ENCODE measurements around the gene NDUFA13.

The NDUFA13 gene

DNA sequence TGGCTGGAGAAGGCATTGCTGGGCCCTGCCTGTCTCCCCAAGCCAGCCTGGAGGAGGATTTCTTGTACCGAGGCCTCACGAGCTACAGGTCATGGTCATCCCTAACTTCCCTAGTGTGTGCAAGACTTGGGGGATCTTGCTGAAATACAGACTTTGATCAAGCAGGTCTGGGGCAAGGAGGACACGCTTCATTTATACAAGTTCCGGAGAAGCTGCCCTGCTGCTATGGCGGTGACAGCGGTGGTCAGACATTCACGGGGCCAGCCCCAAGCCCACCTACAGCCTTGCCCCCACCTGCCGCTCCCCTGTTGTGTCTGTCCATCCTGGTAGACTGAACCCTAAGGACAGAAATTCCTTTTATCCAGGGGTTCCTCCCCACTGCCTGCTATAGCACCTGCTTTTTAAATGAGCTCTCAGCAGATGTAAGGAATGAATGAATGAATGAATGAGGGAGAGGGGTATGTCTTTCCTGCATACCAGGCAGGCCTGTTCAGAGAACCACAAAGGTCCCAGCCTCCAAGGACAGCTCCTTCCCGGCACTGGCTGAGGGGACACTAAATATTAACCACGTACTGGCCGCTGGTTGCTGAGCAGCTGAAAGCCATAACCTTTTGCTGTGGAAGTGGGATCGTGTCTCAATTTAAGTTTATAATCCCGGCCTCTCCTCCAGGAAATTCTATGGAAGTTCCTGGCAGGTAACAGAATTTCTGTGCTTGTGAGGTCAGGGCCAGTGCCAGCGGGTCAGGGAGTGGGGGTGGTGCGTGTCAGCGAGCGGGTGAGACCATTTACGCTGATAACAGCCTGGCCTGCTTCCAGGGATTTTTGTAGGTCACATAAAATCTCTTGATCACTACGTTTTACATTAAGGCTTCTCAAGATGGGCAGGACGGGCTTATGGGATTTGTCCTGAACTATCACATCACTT is 27.8 kb upstream of the NDUFA13 start:
- TF ChIP-seq Cebpa-rat (IDR thresholded peaks at IDR 0.05), result no peak
- Histone ChIP-seq H4K20me1 (peaks cover 70 to 100% (median 92%) of the 10 kb centered on the region in 11 experiments; a peak in 21 of 22 replicates), H3K4me1 (peaks cover 65 to 79% (median 74%) of the 10 kb centered on the region in 10 experiments), H3K36me3 (peaks cover 37 to 62% (median 51%) of the 10 kb centered on the region in 11 experiments), H3K9ac (peak overlapping the region; percentile 56 to 75 (median 67); a peak in 21 of 22 replicates), H3K4me2 (peak overlapping the region; percentile 68 to 93 (median 79)), H3K27ac (peak overlapping the region; percentile 63 to 89 (median 81); a peak in 21 of 22 replicates), H3K27me3 (no peaks in the 10 kb centered on the region), H3K4me3 (no peak overlapping the region; a peak in 1 of 20 replicates), H3K9me3 (replicated peaks in 1 of 11) (no peaks in the 10 kb centered on the region)

DNA sequence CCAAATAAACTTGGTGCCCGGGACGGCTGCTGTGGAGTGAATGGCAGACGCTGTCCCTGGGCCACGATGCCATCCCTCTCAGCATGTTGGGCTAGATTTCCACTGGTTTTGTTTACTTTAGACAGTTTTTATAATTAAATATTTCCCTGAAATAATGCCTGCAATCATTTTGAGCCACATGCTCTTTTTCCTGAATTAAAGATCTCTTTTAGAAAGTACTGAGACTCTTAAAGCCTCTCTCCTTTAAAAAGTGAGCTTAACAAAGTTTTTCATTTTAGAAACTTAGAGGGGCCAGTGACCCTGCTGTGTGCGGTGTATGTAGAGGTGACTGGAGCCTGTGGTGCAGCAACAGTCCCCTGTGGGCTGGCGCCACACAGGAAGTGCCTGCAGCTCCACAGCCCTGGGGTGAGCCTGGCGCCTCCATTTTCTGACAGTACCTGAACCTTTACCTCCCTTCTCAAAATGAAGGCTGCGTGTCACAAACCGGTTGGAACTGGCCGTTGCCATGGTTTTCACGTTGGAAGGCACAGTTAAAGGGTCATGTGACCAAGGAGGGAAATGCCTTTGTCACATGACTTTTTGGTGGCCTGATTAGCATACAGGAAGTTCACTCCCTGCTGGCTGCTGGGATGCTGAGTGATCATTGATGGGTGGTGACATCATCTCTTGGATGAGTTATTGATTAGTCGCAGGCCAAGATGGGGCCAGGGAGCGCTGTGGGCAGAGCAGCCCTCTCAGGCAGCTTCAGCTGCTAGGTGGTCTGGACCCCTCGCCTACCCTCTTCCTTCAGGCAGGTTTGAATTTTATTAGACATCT is 26.9 kb upstream of the NDUFA13 start:
- no peaks in the 10 kb centered on the region for H3K27me3 ChIP-seq
- H4K20me1 ChIP-seq, result peaks cover 73 to 98% (median 91%) of the 10 kb centered on the region in 11 experiments; a peak in 21 of 22 replicates
- peak overlapping the region; percentile 63 to 89 (median 81) for H3K27ac ChIP-seq
- no peak for TF ChIP-seq Cebpa-rat (IDR thresholded peaks at IDR 0.05)
- peak overlapping the region; percentile 68 to 93 (median 79) for H3K4me2 ChIP-seq
- peak overlapping the region; percentile 56 to 75 (median 67) for H3K9ac ChIP-seq
- no peak overlapping the region; a peak in 1 of 20 replicates for H3K4me3 ChIP-seq
- peaks cover 41 to 60% (median 50%) of the 10 kb centered on the region in 11 experiments for H3K36me3 ChIP-seq
- peaks cover 61 to 73% (median 70%) of the 10 kb centered on the region in 10 experiments for H3K4me1 ChIP-seq
- H3K9me3 ChIP-seq (replicated peaks in 1 of 11), result no peaks in the 10 kb centered on the region

DNA sequence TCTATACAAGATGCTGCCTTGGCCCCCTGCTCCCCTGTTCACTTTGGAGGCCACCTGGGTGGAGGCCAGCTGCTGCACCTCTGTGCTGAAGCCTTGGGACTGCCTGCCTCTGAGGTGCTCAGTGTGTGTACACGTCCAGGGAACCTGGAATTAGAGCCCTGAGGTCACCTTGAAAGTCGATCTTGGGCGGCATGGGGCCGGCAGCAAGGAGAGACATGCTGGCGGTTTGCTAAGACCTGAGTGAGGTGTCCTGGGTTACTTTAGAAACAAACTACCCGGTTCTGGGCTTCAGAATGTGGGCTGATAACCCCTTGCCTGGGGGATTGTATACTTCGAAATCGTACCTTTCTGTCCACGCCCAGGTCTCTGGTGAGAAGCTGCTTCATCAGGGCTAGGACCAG is 26.2 kb upstream of the NDUFA13 start:
- H3K9me3 ChIP-seq (replicated peaks in 1 of 11), result no peaks in the 10 kb centered on the region
- no peak for TF ChIP-seq Cebpa-rat (IDR thresholded peaks at IDR 0.05)
- no peaks in the 10 kb centered on the region for H3K27me3 ChIP-seq
- no peak overlapping the region for H3K4me3 ChIP-seq
- H3K4me2 ChIP-seq, result peak overlapping the region; percentile 68 to 93 (median 79)
- peaks cover 54 to 72% (median 67%) of the 10 kb centered on the region in 10 experiments for H3K4me1 ChIP-seq
- peaks cover 78 to 98% (median 91%) of the 10 kb centered on the region in 11 experiments; a peak in 21 of 22 replicates for H4K20me1 ChIP-seq
- peaks cover 48 to 67% (median 56%) of the 10 kb centered on the region in 11 experiments for H3K36me3 ChIP-seq
- H3K27ac ChIP-seq, result peak overlapping the region; percentile 63 to 89 (median 81); a peak in 21 of 22 replicates
- H3K9ac ChIP-seq, result peak overlapping the region; percentile 46 to 75 (median 66); a peak in 18 of 22 replicates

DNA sequence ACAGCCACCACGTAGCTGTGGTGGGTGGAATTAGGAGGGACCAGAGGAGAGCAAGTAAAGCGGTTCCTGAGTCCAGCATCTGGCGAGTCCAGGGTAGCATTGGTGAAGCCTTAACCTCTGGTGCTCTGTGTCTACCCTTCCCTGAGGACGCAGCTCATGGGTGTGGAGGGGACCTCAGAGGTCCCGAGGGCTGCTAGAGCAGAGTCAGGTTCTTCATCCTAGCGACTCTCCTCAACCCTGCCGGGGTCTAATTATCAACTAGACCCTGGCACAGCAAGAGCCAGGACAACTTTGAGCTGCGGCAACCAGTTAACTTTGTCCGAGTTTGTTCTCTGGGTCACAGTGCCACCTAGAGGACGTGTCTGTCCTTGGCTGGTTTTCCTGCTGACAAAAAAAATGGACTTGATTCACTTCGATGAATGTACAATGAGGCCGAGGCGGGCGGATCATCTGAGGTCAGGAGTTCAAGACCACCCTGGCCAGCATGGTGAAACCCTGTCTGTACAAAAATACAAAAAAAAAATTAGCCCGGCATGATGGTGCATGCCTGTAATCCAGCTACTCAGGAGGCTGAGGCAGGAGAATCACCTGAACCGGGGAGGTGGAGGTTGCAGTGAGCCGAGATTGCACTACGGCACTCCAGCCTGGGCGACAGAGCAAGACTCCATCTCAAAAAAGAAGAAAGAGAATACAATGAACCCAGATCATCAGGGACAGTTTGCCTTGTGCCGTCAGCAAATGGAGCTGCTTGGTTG is 25.6 kb upstream of the NDUFA13 start:
- Histone ChIP-seq H3K27me3 (no peaks in the 10 kb centered on the region), H4K20me1 (peaks cover 73 to 98% (median 89%) of the 10 kb centered on the region in 11 experiments; a peak in 21 of 22 replicates), H3K4me3 (no peak overlapping the region), H3K9ac (peak overlapping the region; percentile 46 to 75 (median 66); a peak in 17 of 22 replicates), H3K9me3 (replicated peaks in 1 of 11) (no peaks in the 10 kb centered on the region), H3K4me2 (peak overlapping the region; percentile 68 to 93 (median 79)), H3K27ac (peak overlapping the region; percentile 63 to 89 (median 81); a peak in 21 of 22 replicates), H3K36me3 (peaks cover 53 to 72% (median 62%) of the 10 kb centered on the region in 11 experiments), H3K4me1 (peaks cover 48 to 70% (median 62%) of the 10 kb centered on the region in 10 experiments)
- no peak for TF ChIP-seq Cebpa-rat (IDR thresholded peaks at IDR 0.05)

DNA sequence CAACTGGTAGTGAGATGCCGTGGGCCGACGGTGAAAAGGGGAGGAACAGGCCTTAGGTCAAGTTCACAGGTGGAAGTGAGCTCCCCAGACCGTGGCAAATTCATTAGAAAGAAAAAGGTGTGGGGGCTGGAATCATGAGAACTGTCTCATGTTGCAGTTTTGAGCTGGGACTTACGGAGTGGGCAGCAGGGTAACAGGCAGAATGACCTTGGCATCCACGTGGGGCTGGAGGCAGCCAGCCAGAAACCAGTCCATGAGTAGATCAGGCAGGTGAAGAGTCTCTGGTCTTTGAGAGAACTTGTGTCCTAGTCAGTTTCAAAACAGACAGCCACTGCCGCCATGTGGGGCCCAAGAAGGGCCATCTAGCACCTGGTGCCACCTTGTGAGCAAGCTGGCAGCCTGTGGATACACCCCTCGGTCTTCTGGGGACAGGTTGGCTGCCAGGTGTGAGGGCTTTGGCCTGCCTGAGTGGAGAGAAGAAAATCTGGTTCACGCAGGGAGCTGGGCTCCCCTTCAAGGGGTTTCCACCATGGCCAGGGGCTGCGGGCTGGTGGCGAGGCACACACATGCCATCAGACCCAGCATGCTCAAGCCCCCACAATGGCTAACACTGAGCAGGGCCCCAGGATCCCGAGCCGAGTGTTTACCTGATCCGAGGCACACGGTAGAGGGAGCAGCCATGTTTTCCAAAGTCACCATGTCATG is 24.6 kb upstream of the NDUFA13 start:
- Histone ChIP-seq H3K9me3 (replicated peaks in 1 of 11) (no peaks in the 10 kb centered on the region), H4K20me1 (peaks cover 68 to 98% (median 88%) of the 10 kb centered on the region in 11 experiments; a peak in 21 of 22 replicates), H3K36me3 (peaks cover 56 to 76% (median 65%) of the 10 kb centered on the region in 11 experiments), H3K27ac (peak overlapping the region in 4 of 11 experiments; percentile 3 to 18 (median 12); a peak in 4 of 22 replicates), H3K27me3 (no peaks in the 10 kb centered on the region), H3K4me3 (no peak overlapping the region), H3K9ac (peak overlapping the region in 5 of 11 experiments; percentile 0 to 35 (median 17); a peak in 3 of 22 replicates), H3K4me2 (no peak overlapping the region), H3K4me1 (peaks cover 37 to 59% (median 52%) of the 10 kb centered on the region in 10 experiments)
- no peak for TF ChIP-seq Cebpa-rat (IDR thresholded peaks at IDR 0.05)

DNA sequence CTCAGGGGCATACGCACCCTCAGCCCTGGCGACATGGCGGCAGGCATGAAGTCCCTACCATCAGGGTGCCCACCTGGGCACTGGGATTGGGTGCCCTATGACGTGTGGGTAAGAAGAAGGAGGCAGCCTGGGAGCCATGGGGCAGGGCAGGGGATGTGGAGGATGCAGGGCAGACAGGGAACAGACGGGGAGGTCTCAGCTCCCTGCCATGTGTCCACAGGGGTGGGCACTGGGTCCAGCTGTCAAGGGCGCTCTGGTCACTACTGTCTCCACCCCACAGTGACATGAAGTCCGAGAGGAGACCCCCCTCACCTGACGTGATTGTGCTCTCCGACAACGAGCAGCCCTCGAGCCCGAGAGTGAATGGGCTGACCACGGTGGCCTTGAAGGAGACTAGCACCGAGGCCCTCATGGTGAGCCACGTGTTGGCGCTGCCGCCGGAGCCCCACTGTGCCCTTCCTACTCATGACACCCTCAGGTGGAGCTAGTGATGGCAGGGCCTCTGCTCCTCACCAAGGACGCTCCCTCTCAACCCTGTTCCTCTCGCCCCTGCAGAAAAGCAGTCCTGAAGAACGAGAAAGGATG is 23.9 kb upstream of the NDUFA13 start:
- Histone ChIP-seq H3K9ac (peak overlapping the region in 3 of 11 experiments; percentile 15 to 31 (median 19); a peak in 2 of 22 replicates), H3K27ac (peak overlapping the region in 2 of 11 experiments; percentile 3 to 6; a peak in 2 of 22 replicates), H3K36me3 (peaks cover 59 to 76% (median 65%) of the 10 kb centered on the region in 11 experiments), H3K4me2 (no peak overlapping the region), H3K4me3 (no peak overlapping the region), H3K9me3 (replicated peaks in 1 of 11) (no peaks in the 10 kb centered on the region), H3K27me3 (no peaks in the 10 kb centered on the region), H4K20me1 (peaks cover 66 to 98% (median 88%) of the 10 kb centered on the region in 11 experiments; a peak in 21 of 22 replicates), H3K4me1 (peaks cover 30 to 52% (median 45%) of the 10 kb centered on the region in 10 experiments)
- no peak for TF ChIP-seq Cebpa-rat (IDR thresholded peaks at IDR 0.05)

Measured in BLaER1 treated with 17β-estradiol and CSF1 and Interleukin-3, amounts not matched to agents 10 nM and 100 nM (cell line).